SK-N-MC (cell line): ENCODE data around the gene GMIP.

Source experiments
- EZH2 ChIP-seq: fragments of 200-600 bp; sonication (generic); IDR thresholded peaks from one replicate; pipeline ENCODE4 v1.6.1; 2017; ENCODE audit warnings: antibody characterized with exemption
- FOXP2 ChIP-seq: optimal IDR thresholded peaks from 2 replicates; pipeline ENCODE3; 2011; ENCODE audit warnings: mild to moderate bottlenecking, moderate library complexity; ENCODE audit not compliant: insufficient read depth; ENCODE audit errors: extremely low read length, control extremely low read depth
- POLR2AphosphoS5 ChIP-seq: IDR thresholded peaks from 2 replicates; pipeline ENCODE4 v1.6.1; 2012; ENCODE audit warnings: mild to moderate bottlenecking, low read depth, low read length, borderline replicate concordance

DNA sequence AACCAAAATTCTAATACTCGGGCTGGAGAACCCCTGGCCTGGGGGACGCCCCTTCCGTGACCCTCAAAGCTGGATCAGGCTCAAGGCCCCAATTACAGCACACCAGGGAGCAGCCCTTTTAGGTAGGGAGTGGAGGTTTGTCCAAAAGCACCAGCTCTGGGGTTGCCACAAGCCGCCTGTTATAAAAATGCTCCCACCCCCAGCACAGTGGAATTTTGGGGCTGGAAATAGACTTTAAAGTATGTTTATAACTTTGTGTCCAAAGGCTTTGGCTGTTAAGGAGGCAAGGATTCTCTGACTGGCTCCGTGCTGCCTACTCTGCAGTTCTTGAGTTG lies 564 bp upstream of the GMIP start:
- TF ChIP-seq POLR2AphosphoS5 = no peak
- TF ChIP-seq EZH2 = no peak
- no peak for TF ChIP-seq FOXP2
